B cell (primary cell): ENCODE data around the gene LPCAT1.

ENCODE experiments used
- CTCF ChIP-seq: fragments of 200-600 bp; IDR thresholded peaks from one replicate; pipeline ENCODE4 v1.8.0; 2022; ENCODE audit warnings: antibody characterized with exemption, mild to moderate bottlenecking
- EZH2 ChIP-seq: IDR thresholded peaks from 2 replicates; pipeline ENCODE4 v1.6.1; 2012; ENCODE audit warnings: borderline replicate concordance, low read depth, mild to moderate bottlenecking, moderate library complexity, low read length; ENCODE audit not compliant: insufficient read depth, poor library complexity, severe bottlenecking

- no peak for TF ChIP-seq EZH2
- no peak for TF ChIP-seq CTCF
Measured at GRCh38 chr5:1564824-1565736, 41.3 kb upstream of the LPCAT1 start.
